Measurements from ENCODE around the gene EIF4E3.

GRCh38 chr3:71690341-71690841 is 34.8 kb downstream of the EIF4E3 start:
- TF ChIP-seq CTCF (IDR thresholded peaks at IDR 0.05) (no peak), EZH2 (IDR thresholded peaks at IDR 0.05) (no peak)
